GM12878 (cell line): ENCODE measurements around the gene METTL8. TPM values are rescaled to one million over a fixed set of nuclear protein-coding genes. Genes with fewer than 3 reads are reported as not detected.

Source experiments
- ATAC-seq: fragments of 200-7000 bp; cut with Tn5 transposase; 3 replicates; pipeline ENCODE4 v1.9.1; 2020; ENCODE audit warnings: mild to moderate bottlenecking, moderate library complexity
- BruUV-seq: library from RNA; stranded (reverse); fragments of 400-500 nt; replicated peaks from 2 replicates; lab custom pipeline; 2021; lab: Mats Ljungman, UMichigan
- CTCF ChIA-PET: fragments of 300-600 bp; sonication (Branson Sonifier 250); formaldehyde crosslinking; extraction: SDS; loops from one replicate; lab custom pipeline; 2021; ENCODE audit warnings: inconsistent platforms; lab: Yijun Ruan, JAX
- POLR2A ChIA-PET: fragments of 350-600 bp; formaldehyde crosslinking; extraction: SDS; loops from one replicate; lab custom pipeline; 2021; ENCODE audit warnings: inconsistent platforms; lab: Charles Lee
- RAD21 ChIA-PET: fragments of 300-600 bp; sonication (Branson Sonifier 250); formaldehyde crosslinking; loops from one replicate; lab custom pipeline; 2023; ENCODE audit warnings: antibody characterized with exemption; ENCODE audit not compliant: unreplicated experiment; lab: Charles Lee
- SMC1A ChIA-PET: fragments of 300-600 bp; sonication (Branson Sonifier 250); formaldehyde crosslinking; loops from one replicate; lab custom pipeline; 2023; ENCODE audit not compliant: unreplicated experiment, uncharacterized antibody; lab: Charles Lee
- DNase-seq: peaks from one replicate; pipeline ENCODE4 v3.0.0-alpha.2; 2011; ENCODE audit warnings: low read depth, low spot score
- FAIRE-seq: peaks from 3 replicates; lab custom pipeline; 2011; peaks lifted over from hg19 to GRCh38; lab: Jason Lieb, UNC
- H2AFZ ChIP-seq: 2 replicates; pipeline ENCODE4 v1.6.0; 2011; ENCODE audit warnings: low read depth, low read length, control low read depth; ENCODE audit not compliant: control insufficient read depth
- H3K27ac ChIP-seq: 2 replicates; pipeline ENCODE4 v1.5.1; 2011; ENCODE audit warnings: control low read depth; ENCODE audit not compliant: control insufficient read depth, insufficient read depth
- H3K27me3 ChIP-seq, 2 experiments: replicated peaks in 1 of 2; 2 replicates each; pipeline versions ENCODE4 v1.6.0 to v1.6.1; 2011; ENCODE audit warnings: low read length in 1 of 2; ENCODE audit not compliant: control insufficient read depth in 2 of 2, insufficient read depth in 2 of 2
- H3K36me3 ChIP-seq, 2 experiments: 2 replicates each; pipeline ENCODE4 v1.5.1; 2011; ENCODE audit warnings: low read length in 1 of 2; ENCODE audit not compliant: control insufficient read depth in 2 of 2, insufficient read depth in 2 of 2
- H3K4me1 ChIP-seq: 2 replicates; pipeline ENCODE4 v1.6.1; 2011; ENCODE audit warnings: mild to moderate bottlenecking, low read length, moderate library complexity, mixed read lengths; ENCODE audit not compliant: control insufficient read depth, insufficient read depth
- H3K4me2 ChIP-seq: 2 replicates; pipeline ENCODE4 v1.6.0; 2011; ENCODE audit warnings: control low read depth; ENCODE audit not compliant: control insufficient read depth, insufficient read depth
- H3K4me3 ChIP-seq: fragments of 200-600 bp; sonication (generic); 2 replicates; pipeline ENCODE4 v1.5.1; 2016
- H3K79me2 ChIP-seq: 2 replicates; pipeline ENCODE4 v1.6.0; 2011; ENCODE audit warnings: low read length; ENCODE audit not compliant: control insufficient read depth, insufficient read depth
- H3K9ac ChIP-seq: 2 replicates; pipeline ENCODE4 v1.8.0; 2011; ENCODE audit warnings: low read length, control low read depth, mixed read lengths; ENCODE audit not compliant: control insufficient read depth, insufficient read depth
- H3K9me3 ChIP-seq: replicated peaks from 3 replicates; pipeline ENCODE4 v1.5.1; 2011; ENCODE audit warnings: mild to moderate bottlenecking, low read length; ENCODE audit not compliant: control insufficient read depth, insufficient read depth
- H4K20me1 ChIP-seq: 2 replicates; pipeline ENCODE4 v1.6.0; 2011; ENCODE audit not compliant: control insufficient read depth, insufficient read depth
- ATF7 ChIP-seq: fragments of 450-650 bp; IDR thresholded peaks from 2 replicates; pipeline ENCODE4 v1.6.1; 2016; ENCODE audit warnings: low read depth, mild to moderate bottlenecking
- CREM ChIP-seq: IDR thresholded peaks from 2 replicates; pipeline ENCODE4 v1.6.1; 2014; ENCODE audit warnings: antibody characterized with exemption, low read depth
- IKZF1 ChIP-seq: fragments of 450-650 bp; conservative IDR thresholded peaks from 2 replicates; pipeline ENCODE4 v1.6.1; 2017; ENCODE audit warnings: antibody characterized with exemption, mild to moderate bottlenecking
- MEF2B ChIP-seq: fragments of 450-650 bp; IDR thresholded peaks from 2 replicates; pipeline ENCODE4 v1.6.1; 2018; ENCODE audit warnings: mild to moderate bottlenecking, moderate library complexity; ENCODE audit not compliant: partially characterized antibody, poor library complexity, severe bottlenecking
- MTA2 ChIP-seq: fragments of 450-650 bp; IDR thresholded peaks from 2 replicates; pipeline ENCODE4 v1.6.1; 2016; ENCODE audit warnings: low read depth, mild to moderate bottlenecking, moderate library complexity
- NFIC ChIP-seq: IDR thresholded peaks from 2 replicates; pipeline ENCODE4 v1.6.1; 2012; ENCODE audit warnings: low read depth, mild to moderate bottlenecking, inconsistent platforms, low read length, moderate library complexity
- NR2F1 ChIP-seq: fragments of 450-650 bp; conservative IDR thresholded peaks from 2 replicates; pipeline ENCODE4 v1.6.1; 2017; ENCODE audit warnings: mild to moderate bottlenecking
- NRF1 ChIP-seq: conservative IDR thresholded peaks from 2 replicates; pipeline ENCODE4 v1.6.1; 2011; ENCODE audit warnings: mild to moderate bottlenecking, low read depth, low read length, improper control_type of control experiment
- PAX8 ChIP-seq: fragments of 450-650 bp; IDR thresholded peaks from 2 replicates; pipeline ENCODE4 v1.6.1; 2017; ENCODE audit warnings: mild to moderate bottlenecking, moderate library complexity
- PML ChIP-seq: IDR thresholded peaks from 2 replicates; pipeline ENCODE4 v1.6.1; 2012; ENCODE audit warnings: low read length, inconsistent platforms
- RAD51 ChIP-seq: fragments of 450-650 bp; IDR thresholded peaks from 2 replicates; pipeline ENCODE4 v1.6.1; 2016; ENCODE audit warnings: moderate library complexity, mild to moderate bottlenecking, inconsistent platforms
- RB1 ChIP-seq: fragments of 450-650 bp; formaldehyde crosslinking; IDR thresholded peaks from 2 replicates; pipeline ENCODE4 v1.6.1; 2017; ENCODE audit warnings: mild to moderate bottlenecking, borderline replicate concordance
- SMAD5 ChIP-seq: IDR thresholded peaks from 2 replicates; pipeline ENCODE4 v1.6.1; 2016; ENCODE audit warnings: antibody characterized with exemption, low read depth
- SMC3 ChIP-seq: IDR thresholded peaks from 2 replicates; pipeline ENCODE4 v1.6.1; 2011; ENCODE audit warnings: low read length, improper control_type of control experiment, borderline replicate concordance
- YY1 ChIP-seq: IDR thresholded peaks from 2 replicates; pipeline ENCODE4 v1.6.1; 2011; ENCODE audit warnings: low read depth, mild to moderate bottlenecking, low read length
- WGBS: methylation state at CpG from one replicate; pipeline ENCODE4 v1.1.6; 2016; ENCODE audit warnings: low lambda C conversion rate; ENCODE audit not compliant: insufficient replicate concordance, insufficient coverage; ENCODE audit errors: missing lambda C conversion rate; 5-methylcytosine and 5-hydroxymethylcytosine counted together
- in situ Hi-C: fragments of 300-500 bp; cut with MboI; formaldehyde crosslinking; loops from 9 replicates; pipeline ENCODE4 v1.14.3; 2018; ENCODE audit warnings: mixed read lengths
- intact Hi-C: fragments of 100-400 bp; cut with micrococcal nuclease; formaldehyde crosslinking; loops from one replicate; pipeline ENCODE4 v1.14.2; 2022; ENCODE audit not compliant: unreplicated experiment
- polyA plus RNA-seq, 11 experiments: library from polyadenylated mRNA; depleted of rRNA in 4 of 11; unstranded in 6 of 11; stranded (reverse) in 5 of 11; fragments of >200 nt; fragmentation: Nextera tagmentation in 4 of 11; fragmentation: Illumina TruSeq in 1 of 11; extraction: Ambion mirVana in 4 of 11; extraction: Trizol in 1 of 11; gene quantifications; 1 replicate in 1 of 11; 2 replicates in 10 of 11; pipeline versions ENCODE4 v1.2.1 to v1.2.3, GENCODE V29; 2011 to 2016; ENCODE audit warnings: inconsistent platforms in 2 of 11, missing spikeins in 2 of 11, low read depth in 1 of 11
- total RNA-seq, 4 experiments: library from RNA; depleted of rRNA in 3 of 4; stranded (reverse); fragments of >200 nt in 3 of 4; fragmentation: Illumina TruSeq in 1 of 4; extraction: Trizol in 1 of 4; gene quantifications; 2 replicates each; pipeline versions ENCODE4 v1.2.1 to v1.2.3, GENCODE V29; 2013 to 2021
- TF ChIP-seq, protein P1 (sequence below): fragments of 150-350 bp; IDR thresholded peaks from 2 replicates; pipeline ENCODE4 v1.6.1; 2014; ENCODE audit warnings: mild to moderate bottlenecking, low read depth, low read length
- TF ChIP-seq, protein P2 (sequence below): fragments of 450-650 bp; IDR thresholded peaks from 2 replicates; pipeline ENCODE4 v1.6.1; 2017; ENCODE audit warnings: low read depth, mild to moderate bottlenecking, moderate library complexity
- TF ChIP-seq, protein P3 (sequence below), 3 experiments: IDR thresholded peaks in 2 of 3; conservative IDR thresholded peaks in 1 of 3; 2 replicates each; pipeline ENCODE4 v1.5.1; 2011; ENCODE audit warnings: low read depth in 3 of 3, low read length in 3 of 3, mild to moderate bottlenecking in 3 of 3, control low read depth in 2 of 3, moderate library complexity in 2 of 3, inconsistent platforms in 1 of 3, mixed read lengths in 1 of 3; ENCODE audit not compliant: control insufficient read depth in 2 of 3, insufficient read depth in 1 of 3; ENCODE audit errors: extremely low read depth in 1 of 3

METTL8 gene
- total and polyA plus RNA-seq, 10 of the 15 experiments (the other 5 are each of a cell fraction or from before 2014, with no cell fraction given), result 30.8 to 96.3 (median 51.5) TPM

DNA sequence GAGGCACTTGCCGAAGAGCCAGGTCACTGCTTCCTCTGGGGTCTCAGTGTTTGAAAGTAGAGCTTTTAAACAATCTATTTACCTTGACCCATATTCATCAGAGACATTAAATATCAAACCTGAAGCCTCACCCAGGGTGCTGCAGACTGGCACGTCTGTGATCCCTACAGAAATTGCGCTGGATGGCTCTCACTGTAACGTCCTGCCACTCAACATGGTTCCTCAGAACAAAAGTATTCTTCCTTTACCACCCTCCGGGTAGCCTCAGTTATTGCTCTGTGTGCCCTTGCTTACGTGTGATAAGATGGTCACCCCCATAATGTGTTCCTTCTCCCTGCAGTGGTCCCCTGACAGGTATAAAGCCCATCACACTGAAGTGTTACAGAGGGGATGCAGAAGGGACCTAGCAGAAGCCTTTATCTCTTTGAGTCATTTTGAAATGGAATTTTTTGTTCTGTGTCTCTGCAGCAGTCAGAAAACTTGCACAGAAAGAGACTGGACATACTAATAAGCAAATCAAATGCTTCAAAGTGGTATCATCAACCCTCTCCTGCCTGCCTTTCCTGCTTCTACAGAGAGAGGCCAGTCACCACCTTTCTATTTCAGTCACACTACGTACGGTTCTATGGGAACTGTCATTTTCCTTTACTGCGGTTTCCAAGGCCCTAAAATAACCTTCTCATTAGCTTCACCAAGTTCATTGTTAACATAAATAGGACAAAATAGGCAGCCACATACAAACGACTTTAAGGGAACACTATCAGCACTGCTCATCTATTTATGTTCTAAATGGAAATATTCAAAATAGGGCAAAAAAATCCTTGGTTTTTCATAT is 86.8 kb downstream of the METTL8 start:
- Histone ChIP-seq H2AFZ (peak overlapping the region; percentile 20; the same call in 1 of the 2 replicates), H3K27me3 (no peaks in the 10 kb centered on the region), H3K79me2 (peaks cover 4% of the 10 kb centered on the region), H3K9me3 (no peaks in the 10 kb centered on the region; the same call in 2 of the 3 replicates), H3K27ac (peak overlapping the region; percentile 81), H3K4me1 (peaks cover 34% of the 10 kb centered on the region), H3K36me3 (no peaks in the 10 kb centered on the region), H4K20me1 (no peaks in the 10 kb centered on the region), H3K4me3 (peak overlapping the region; percentile 28; the same call in 1 of the 2 replicates), H3K4me2 (peak overlapping the region; percentile 58), H3K9ac (peak overlapping the region; percentile 51)
- BruUV-seq, result no TSS peak
- SMC1A ChIA-PET, result interaction anchor here (0.5 to 5.1 kb wide), 24 partner anchors 10 to 1780 kb away, joined by 3 to 53 read pairs (median 8); partner anchors contain the start of genes DCAF17 and METTL8
- in situ Hi-C loops (no loop called here), intact Hi-C loops (loop anchor here (5.0 kb wide), 2 partner anchors 70 to 85 kb away; partner anchors contain the start of genes DCAF17 and METTL8)
- RAD21 ChIA-PET, result interaction anchor here (0.7 to 5.5 kb wide), 22 partner anchors 12 to 187 kb away, joined by 3 to 54 read pairs (median 6); partner anchors contain the start of genes DCAF17, METTL8 and TLK1
- 57% methylated on average over 10 of the region's 10 CpGs for WGBS
- POLR2A ChIA-PET, result interaction anchor here (0.9 to 3.1 kb wide), 11 partner anchors 10 to 69 kb away, joined by 3 to 11 read pairs (median 5); no protein-coding TSS in a partner anchor
- FAIRE-seq (no peak), ATAC-seq (peak; percentile 87), DNase-seq (no peak)
- CTCF ChIA-PET, result interaction anchor here (0.8 to 4.8 kb wide), 15 partner anchors 8 to 374 kb away, joined by 3 to 34 read pairs (median 4); no protein-coding TSS in a partner anchor
- TF ChIP-seq CREM (peak; percentile 55; the same call in 1 of the 2 replicates), NFIC (peak; percentile 78; the same call in 1 of the 2 replicates), ATF7 (peak; percentile 11; the same call in 1 of the 2 replicates), SMC3 (peak; percentile 43; the same call in 1 of the 2 replicates), PAX8 (0 out of 2 replicates have a peak, but pooled peaks have one; percentile 73), MEF2B (peak; percentile 94), YY1 (peak; percentile 2; the same call in 1 of the 2 replicates), NR2F1 (0 out of 2 replicates have a peak, but pooled peaks have one; percentile 41), IKZF1 (peak; percentile 85), PML (peak; percentile 50; the same call in 1 of the 2 replicates), RB1 (no peak), SMAD5 (0 out of 2 replicates have a peak, but pooled peaks have one; percentile 30), RAD51 (peak; percentile 38; the same call in 1 of the 2 replicates), MTA2 (peak; percentile 90), NRF1 (no peak)
- TF ChIP-seq, protein P1, sequence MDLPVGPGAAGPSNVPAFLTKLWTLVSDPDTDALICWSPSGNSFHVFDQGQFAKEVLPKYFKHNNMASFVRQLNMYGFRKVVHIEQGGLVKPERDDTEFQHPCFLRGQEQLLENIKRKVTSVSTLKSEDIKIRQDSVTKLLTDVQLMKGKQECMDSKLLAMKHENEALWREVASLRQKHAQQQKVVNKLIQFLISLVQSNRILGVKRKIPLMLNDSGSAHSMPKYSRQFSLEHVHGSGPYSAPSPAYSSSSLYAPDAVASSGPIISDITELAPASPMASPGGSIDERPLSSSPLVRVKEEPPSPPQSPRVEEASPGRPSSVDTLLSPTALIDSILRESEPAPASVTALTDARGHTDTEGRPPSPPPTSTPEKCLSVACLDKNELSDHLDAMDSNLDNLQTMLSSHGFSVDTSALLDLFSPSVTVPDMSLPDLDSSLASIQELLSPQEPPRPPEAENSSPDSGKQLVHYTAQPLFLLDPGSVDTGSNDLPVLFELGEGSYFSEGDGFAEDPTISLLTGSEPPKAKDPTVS, result no peak
- TF ChIP-seq, protein P2, sequence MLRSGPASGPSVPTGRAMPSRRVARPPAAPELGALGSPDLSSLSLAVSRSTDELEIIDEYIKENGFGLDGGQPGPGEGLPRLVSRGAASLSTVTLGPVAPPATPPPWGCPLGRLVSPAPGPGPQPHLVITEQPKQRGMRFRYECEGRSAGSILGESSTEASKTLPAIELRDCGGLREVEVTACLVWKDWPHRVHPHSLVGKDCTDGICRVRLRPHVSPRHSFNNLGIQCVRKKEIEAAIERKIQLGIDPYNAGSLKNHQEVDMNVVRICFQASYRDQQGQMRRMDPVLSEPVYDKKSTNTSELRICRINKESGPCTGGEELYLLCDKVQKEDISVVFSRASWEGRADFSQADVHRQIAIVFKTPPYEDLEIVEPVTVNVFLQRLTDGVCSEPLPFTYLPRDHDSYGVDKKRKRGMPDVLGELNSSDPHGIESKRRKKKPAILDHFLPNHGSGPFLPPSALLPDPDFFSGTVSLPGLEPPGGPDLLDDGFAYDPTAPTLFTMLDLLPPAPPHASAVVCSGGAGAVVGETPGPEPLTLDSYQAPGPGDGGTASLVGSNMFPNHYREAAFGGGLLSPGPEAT, result peak; percentile 90
- TF ChIP-seq, protein P3, sequence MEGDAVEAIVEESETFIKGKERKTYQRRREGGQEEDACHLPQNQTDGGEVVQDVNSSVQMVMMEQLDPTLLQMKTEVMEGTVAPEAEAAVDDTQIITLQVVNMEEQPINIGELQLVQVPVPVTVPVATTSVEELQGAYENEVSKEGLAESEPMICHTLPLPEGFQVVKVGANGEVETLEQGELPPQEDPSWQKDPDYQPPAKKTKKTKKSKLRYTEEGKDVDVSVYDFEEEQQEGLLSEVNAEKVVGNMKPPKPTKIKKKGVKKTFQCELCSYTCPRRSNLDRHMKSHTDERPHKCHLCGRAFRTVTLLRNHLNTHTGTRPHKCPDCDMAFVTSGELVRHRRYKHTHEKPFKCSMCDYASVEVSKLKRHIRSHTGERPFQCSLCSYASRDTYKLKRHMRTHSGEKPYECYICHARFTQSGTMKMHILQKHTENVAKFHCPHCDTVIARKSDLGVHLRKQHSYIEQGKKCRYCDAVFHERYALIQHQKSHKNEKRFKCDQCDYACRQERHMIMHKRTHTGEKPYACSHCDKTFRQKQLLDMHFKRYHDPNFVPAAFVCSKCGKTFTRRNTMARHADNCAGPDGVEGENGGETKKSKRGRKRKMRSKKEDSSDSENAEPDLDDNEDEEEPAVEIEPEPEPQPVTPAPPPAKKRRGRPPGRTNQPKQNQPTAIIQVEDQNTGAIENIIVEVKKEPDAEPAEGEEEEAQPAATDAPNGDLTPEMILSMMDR (IDR thresholded peaks at IDR 0.05 in 2 of 3, conservative IDR thresholded peaks at IDR 0.05 in 1 of 3; ENCODE audit: control insufficient read depth in 2 of 3, extremely low read depth in 1 of 3, insufficient read depth in 1 of 3, low read depth in 3 of 3, low read length in 3 of 3), result peak; percentile 31 to 57 (median 46); a peak in 5 of 6 replicates
